Calu3 (cell line): ENCODE measurements around the gene CABCOCO1. TPM values are rescaled to one million over a fixed set of nuclear protein-coding genes. Genes with fewer than 3 reads are reported as not detected.
"Not testable (repeated sequence)": the region's sequence is repeated elsewhere in the genome, so short reads cannot be mapped to it uniquely, and the experiment has no call there.

Experiments
- BruUV-seq: library from RNA; stranded (reverse); fragments of 400-500 nt; replicated peaks from 2 replicates; lab custom pipeline; 2021; lab: Mats Ljungman, UMichigan
- CTCF ChIA-PET: fragments of 300-600 bp; sonication (Branson Sonifier 250); formaldehyde crosslinking; loops from one replicate; lab custom pipeline; 2022; ENCODE audit warnings: antibody characterized with exemption; lab: Charles Lee
- DNase-seq: peaks from one replicate; pipeline ENCODE4 v3.0.0; 2022
- H3K27ac Mint-ChIP-seq: one replicate; pipeline ENCODE4 v1.8.0; 2022; ENCODE audit warnings: mixed read lengths; ENCODE audit not compliant: unreplicated experiment
- H3K27me3 Mint-ChIP-seq: one replicate; pipeline ENCODE4 v1.8.0; 2022; ENCODE audit warnings: mixed read lengths; ENCODE audit not compliant: unreplicated experiment
- H3K36me3 Mint-ChIP-seq: one replicate; pipeline ENCODE4 v1.8.0; 2022; ENCODE audit warnings: mild to moderate bottlenecking, moderate library complexity, mixed read lengths; ENCODE audit not compliant: insufficient read depth, unreplicated experiment
- H3K4me1 Mint-ChIP-seq: one replicate; pipeline ENCODE4 v1.8.0; 2022; ENCODE audit warnings: mild to moderate bottlenecking, low read depth, mixed read lengths; ENCODE audit not compliant: unreplicated experiment
- H3K4me3 Mint-ChIP-seq: one replicate; pipeline ENCODE4 v1.8.0; 2022; ENCODE audit warnings: mild to moderate bottlenecking, low read depth, moderate library complexity, mixed read lengths; ENCODE audit not compliant: unreplicated experiment
- H3K9me3 Mint-ChIP-seq: one replicate; pipeline ENCODE4 v1.8.0; 2022; ENCODE audit warnings: low read depth, mixed read lengths; ENCODE audit not compliant: unreplicated experiment
- CTCF ChIP-seq: fragments of 200-600 bp; IDR thresholded peaks from one replicate; pipeline ENCODE4 v1.8.0; 2022; ENCODE audit warnings: antibody characterized with exemption; ENCODE audit not compliant: unreplicated experiment
- intact Hi-C: fragments of 100-400 bp; cut with micrococcal nuclease; formaldehyde crosslinking; loops from one replicate; pipeline ENCODE4 v1.10.0; 2022; ENCODE audit not compliant: unreplicated experiment
- total RNA-seq: library from RNA; stranded (reverse); gene quantifications from 2 replicates; pipeline ENCODE4 v1.2.3, GENCODE V29; 2022

The CABCOCO1 gene
- total RNA-seq, 1 experiment from 2014 or later = not detected

DNA sequence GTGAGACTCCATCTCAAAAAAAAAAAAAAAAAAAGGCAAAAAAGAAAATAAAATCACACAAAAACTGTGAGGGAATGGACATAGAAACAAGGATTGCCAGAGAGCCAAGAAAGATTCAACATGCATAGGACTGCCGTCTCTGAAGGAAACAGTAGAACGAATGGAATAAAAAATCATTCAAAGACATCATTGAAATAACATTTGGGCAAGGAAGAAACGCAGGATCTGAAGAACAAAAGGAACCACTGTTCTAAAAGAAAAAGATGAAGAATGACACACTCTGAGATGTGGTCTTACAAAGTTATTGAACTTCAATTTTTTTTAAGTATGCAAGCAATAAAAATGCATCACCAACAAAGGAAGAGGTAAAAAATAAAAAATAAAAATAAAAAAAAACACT, 57.2 kb downstream of the CABCOCO1 start:
- intact Hi-C loops = no loop called here
- no peak overlapping the region for H3K4me3 Mint-ChIP-seq
- CTCF ChIA-PET = no interaction called here
- H3K27ac Mint-ChIP-seq = no peak overlapping the region
- no peaks in the 10 kb centered on the region for H3K4me1 Mint-ChIP-seq
- peaks cover 11% of the 10 kb centered on the region for H3K27me3 Mint-ChIP-seq
- no peaks in the 10 kb centered on the region for H3K9me3 Mint-ChIP-seq
- TF ChIP-seq CTCF = no peak
- no peaks in the 10 kb centered on the region for H3K36me3 Mint-ChIP-seq
- DNase-seq = no peak
- no TSS peak for BruUV-seq

DNA sequence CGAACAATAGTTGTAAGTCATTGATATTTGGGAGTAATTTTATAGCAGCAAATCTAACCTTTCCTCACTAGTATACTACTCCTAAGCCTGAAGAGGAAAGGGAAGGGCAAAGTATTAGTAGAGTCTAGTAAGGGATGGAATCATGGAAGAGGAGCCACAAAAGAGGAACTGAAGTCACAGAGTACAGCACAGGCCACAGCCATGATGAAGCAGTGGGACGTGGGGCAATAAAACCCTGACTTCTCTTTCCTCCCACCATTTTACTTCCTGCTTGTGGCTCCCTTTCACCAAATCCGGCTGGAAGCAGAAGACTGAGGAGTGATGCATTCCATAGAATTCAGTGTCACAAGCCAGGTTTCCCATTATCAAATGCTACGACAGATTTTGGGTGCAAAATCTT, 58.7 kb downstream of the CABCOCO1 start:
- Mint-ChIP-seq H3K4me3 (no peak overlapping the region), H3K36me3 (no peaks in the 10 kb centered on the region), H3K27ac (no peak overlapping the region), H3K9me3 (no peaks in the 10 kb centered on the region), H3K4me1 (no peaks in the 10 kb centered on the region), H3K27me3 (no peaks in the 10 kb centered on the region)
- CTCF ChIA-PET = no interaction called here
- no peak for TF ChIP-seq CTCF
- BruUV-seq = no TSS peak
- intact Hi-C loops = no loop called here
- DNase-seq = no peak

DNA sequence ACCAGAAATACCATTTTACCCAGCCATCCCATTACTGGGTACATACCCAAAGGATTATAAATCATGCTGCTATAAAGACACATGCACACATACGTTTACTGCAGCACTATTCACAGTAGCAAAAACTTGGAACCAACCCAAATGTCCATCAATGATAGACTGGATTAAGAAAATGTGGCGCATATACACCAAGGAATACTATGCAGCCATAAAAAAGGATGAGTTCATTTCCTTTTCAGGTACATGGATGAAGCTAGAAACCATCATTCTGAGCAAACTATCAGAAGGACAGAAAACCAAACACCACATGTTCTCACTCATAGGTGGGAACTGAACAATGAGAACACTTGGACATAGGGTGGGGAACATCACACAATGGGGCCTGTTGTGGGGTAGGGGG, 62.5 kb downstream of the CABCOCO1 start:
- intact Hi-C loops, H3K36me3 Mint-ChIP-seq, CTCF ChIA-PET, H3K4me3 Mint-ChIP-seq, BruUV-seq, H3K9me3 Mint-ChIP-seq, DNase-seq, H3K27me3 Mint-ChIP-seq, H3K27ac Mint-ChIP-seq, H3K4me1 Mint-ChIP-seq: not testable (repeated sequence)

GRCh38 chr10:61729596-61729995, 66.9 kb downstream of the CABCOCO1 start:
- Mint-ChIP-seq H3K4me3 (no peak overlapping the region), H3K4me1 (no peaks in the 10 kb centered on the region), H3K27ac (no peak overlapping the region), H3K27me3 (peaks cover 4% of the 10 kb centered on the region), H3K9me3 (no peaks in the 10 kb centered on the region), H3K36me3 (no peaks in the 10 kb centered on the region)
- intact Hi-C loops = no loop called here
- CTCF ChIA-PET = interaction anchor here (0.7 kb wide), 1 partner anchor 32 kb away, joined by 7 read pairs; no protein-coding TSS in a partner anchor
- no peak for DNase-seq
- no peak for TF ChIP-seq CTCF
- BruUV-seq = no TSS peak

- no peaks in the 10 kb centered on the region for H3K4me1 Mint-ChIP-seq
- CTCF ChIA-PET = no interaction called here
- no peak for TF ChIP-seq CTCF
- no peaks in the 10 kb centered on the region for H3K9me3 Mint-ChIP-seq
- H3K4me3 Mint-ChIP-seq = no peak overlapping the region
- H3K36me3 Mint-ChIP-seq = no peaks in the 10 kb centered on the region
- BruUV-seq = no TSS peak
- H3K27ac Mint-ChIP-seq = no peak overlapping the region
- intact Hi-C loops = loop anchor here (5.0 to 10.0 kb wide), 3 partner anchors 123 to 913 kb away; no protein-coding TSS in a partner anchor
- no peak for DNase-seq
- peaks cover 15% of the 10 kb centered on the region for H3K27me3 Mint-ChIP-seq
Measured at GRCh38 chr10:61730671-61731070, 67.9 kb downstream of the CABCOCO1 start.
